ENCODE data around the gene FGFR3. TPM values are rescaled to one million over a fixed set of nuclear protein-coding genes. Genes with fewer than 3 reads are reported as not detected.
"Not testable (repeated sequence)": the region's sequence is repeated elsewhere in the genome, so short reads cannot be mapped to it uniquely, and the experiment has no call there.

FGFR3 gene
- polyA plus RNA-seq, 1 donor, result 87.6 TPM

DNA sequence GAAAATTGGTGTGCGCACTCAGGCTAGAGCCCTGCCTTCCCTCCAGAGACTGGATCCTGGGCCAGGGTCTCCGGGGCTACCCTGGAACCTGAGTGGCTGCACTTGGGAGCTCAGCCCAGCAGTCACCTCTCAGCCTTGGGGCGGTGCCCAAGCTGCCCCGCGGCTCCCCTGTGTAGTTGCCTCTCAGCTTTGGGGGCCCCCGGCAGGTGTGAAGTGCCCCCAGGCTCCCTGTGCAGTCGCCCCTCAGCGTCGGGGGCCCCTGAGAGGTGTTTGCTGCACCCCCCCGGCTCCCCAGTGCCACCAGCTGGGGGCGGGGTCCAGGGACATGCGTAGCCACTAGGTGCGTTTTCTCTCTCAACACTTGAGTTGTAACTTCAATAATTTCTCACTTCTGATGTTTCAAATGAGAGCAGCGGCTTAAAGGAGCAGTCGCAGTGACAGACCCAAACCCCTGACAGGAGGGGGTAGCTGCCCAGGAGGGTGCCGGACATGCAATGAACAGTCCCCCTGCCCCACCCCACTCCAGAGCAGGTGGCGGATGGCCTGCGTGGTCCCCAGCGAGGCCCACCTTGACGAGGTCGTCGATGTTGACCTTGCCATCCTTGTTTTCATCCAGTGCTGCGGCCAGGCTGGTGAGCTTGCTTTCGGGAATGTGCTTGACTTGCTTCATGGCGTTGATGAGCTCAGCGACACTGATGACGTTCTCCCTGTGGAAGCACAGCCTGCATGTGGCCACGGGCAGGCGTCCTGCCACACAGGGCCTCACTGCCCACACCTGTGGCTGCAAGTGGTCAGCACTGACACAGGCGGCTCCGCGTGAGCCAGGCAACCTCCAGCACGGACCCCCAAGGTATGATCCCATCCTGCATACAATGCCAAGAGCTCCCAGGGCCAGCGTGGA is 22.3 kb downstream of the FGFR3 start:
- DNase-seq, result no peak

DNA sequence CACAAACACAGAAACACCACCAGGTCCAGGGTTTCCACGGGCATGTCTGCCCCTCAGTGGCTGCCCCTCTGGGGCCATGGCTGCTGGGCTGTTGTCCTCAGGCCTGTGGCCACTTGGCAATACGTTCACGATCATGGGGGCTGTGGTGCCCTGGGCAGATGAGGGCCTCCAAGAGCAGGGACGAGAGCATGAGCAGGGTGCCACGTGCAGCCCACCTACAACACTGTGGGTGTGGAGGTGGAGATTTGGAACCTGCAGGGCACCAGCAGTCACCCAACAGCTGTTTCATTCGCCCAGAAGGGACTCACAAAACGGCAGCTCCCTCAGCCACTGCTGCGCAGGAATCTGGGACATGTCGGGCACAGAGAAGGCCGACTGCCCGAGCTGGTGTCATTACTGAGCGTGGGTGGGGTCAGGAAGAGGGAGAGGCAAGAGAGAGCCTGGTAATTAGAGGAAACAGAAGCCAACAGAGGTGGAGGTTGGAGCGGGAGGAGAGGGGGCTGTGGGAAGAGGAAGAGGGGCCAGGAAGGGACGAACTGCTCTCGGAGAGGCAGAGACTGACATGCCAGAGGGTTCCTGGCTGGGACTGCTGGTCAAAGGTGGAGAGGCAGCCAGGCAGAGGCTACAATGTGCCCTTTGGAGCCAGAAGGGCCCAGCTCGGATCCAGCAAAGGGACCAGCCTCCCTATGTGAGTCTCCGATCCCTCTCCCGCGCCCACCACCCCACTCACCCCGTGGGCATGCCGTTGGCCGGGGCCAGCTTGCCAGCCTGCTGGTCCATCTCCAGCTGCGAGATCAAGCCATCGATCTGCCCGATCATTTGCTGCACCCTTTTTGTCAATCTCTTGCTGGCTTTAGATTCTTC is 23.1 kb downstream of the FGFR3 start:
- no peak for DNase-seq

DNA sequence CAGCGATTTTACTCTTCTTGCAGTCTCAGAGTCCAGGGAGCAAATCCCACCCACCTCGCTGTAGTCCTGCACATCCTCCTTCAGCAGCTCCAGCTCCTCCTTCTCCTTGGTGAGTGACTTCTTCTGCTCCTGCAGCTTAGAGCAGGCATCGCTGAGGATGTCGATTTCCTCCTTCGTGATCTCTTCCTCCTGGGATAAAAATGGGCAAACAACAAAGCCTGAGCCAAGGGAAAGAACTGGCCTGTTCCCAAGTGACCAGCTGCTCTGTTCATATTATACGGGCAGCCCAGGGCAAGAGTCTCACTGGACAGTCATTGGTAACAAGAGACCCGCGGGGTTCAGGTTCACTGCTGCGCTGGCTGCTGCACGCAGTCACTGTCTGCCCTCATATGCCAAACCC is 26.2 kb downstream of the FGFR3 start:
- DNase-seq, result no peak

DNA sequence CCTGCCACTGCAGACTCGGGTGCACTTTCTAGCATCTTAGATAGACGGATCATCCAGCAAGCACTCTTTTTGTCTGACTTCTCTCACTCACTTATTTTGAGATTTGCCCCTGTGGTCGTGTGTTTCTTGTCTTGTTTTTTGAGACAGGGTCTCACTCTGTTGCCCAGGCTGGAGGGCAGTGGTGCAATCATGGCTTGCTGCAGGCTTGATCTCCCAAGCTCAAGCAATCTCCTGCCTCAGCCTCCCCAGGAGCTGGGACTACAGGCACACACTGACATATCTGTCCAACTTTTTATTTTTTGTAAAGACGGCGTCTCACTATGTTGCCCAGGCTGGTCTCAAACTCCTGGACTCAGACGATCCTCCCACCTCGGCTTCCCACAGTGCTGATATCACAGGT is 26.7 kb downstream of the FGFR3 start:
- no peak for DNase-seq

DNA sequence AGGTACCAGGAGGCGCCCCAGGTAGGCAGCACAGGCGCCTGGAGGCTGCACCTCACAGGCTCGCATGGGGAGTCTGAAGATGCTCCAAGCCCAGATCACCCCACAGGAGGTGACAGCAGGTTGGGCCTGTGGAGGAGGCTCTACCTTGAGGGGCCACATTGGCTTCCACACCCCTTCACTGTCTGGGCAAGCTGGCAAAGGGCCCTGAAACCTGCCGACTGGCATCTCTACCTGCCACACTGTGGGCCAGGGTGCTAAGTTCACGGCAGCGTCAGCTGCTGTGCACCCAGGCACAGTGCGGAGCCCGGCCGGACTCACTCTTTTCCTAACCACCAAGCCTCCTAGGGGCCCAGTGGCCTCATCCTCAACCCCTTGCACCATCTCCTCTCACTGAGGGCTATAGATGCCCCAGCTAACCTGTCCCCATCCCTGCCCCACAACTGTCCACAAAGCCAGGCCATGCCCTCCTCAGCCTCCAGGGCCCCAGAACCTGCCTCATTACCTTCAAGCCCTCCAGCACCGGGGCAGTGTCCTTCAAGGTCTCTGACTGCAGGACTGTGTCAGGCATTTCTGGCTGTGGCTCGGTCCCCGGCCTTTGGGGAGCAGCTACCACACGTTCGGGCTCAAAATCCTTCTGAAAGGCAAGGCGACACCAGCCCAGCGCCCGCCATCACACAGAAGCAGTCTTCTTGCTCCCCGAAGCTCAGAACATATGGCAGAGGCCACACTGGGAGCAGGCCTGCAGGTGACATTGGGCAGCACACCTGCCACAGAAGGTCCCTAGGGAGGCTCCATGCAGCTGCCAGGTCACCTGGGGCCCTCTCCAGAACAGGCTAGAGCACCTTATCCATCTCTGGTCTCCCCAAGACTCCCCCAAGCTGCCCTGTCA is 28.8 kb downstream of the FGFR3 start:
- no peak for DNase-seq

DNA sequence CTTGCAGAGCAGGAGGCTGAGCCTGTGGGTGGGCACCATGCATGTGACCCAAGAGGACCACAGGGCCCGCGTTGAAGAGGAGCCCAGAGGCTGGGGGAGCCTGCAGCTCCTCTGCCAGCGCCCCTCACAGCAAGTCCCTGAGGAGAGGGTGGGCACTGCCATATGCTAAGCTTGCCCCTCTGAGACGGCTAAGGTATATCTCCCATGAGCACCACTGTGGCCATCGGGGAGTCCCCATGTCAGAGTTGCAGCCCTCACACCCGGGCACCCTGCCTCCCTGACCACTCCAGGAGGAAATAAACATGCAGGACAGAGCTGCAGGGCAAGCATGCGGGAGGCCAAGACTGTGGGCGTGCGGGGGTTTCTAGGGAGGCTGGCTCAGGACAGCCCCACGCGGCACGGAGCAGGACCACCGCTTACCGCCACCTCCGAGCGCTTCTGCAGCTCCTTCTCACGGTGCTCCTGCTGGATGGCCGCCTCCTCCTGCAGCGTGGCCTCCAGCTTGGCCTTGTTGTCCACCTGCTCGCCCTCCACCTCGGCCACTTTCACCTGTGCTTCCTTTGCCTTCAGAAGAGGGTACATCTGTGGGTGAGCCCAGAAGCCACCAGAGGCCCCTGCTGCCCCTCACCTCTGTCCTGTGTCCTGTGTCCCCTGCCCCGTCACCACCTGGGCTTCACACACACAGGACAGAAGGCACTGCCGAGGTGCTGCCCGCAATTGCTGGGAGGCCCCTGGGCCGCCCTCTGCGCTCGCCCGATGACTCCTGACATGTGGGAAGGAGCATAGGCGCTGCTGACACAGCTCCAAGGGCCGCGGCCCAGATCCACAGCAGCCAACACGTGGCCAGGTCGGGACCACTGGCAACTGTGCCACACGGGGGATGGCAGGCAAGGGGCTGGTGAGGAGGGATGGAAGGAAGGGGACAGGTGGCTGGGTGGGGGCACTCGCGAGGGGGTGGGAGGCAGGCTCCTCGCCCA is 29.8 kb downstream of the FGFR3 start:
- no peak for DNase-seq

DNA sequence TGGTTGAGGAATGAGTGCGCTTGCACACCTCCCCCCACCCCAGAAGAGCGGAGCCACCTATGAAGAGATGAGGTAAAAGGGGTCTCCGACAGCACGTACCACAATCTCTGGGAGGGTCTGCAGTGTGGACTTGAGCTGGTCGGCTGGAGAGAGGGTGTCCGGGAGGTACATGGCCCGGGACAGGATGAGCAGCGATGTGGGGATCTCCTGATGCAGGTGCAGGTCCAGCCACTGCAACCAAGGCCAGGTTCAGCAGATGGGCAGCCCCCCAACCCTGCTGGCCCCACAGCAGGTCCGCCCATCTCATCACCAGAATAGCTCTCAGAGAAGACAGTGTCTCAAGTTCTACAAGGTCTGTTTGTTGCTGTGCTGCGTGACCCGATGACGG is 30.4 kb downstream of the FGFR3 start:
- no peak for DNase-seq

DNA sequence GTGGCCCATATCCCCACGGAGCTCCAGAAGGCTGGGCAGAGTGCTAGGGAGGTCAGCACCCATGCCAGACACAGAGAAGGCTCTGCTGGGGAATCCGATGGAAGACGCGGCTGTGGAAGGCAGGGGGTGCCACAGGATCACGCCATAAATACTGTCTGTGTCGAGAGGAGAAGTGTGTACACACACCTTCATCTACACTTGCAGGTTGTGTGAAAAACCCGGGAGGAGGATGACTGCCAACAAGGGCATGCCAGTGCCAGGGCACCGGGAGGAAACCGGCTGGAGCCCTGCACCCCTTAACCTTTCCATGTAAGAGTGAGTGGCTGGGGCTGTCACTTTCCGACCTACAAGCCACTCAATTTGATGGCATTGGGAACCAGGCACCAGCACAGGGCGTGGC is 31.7 kb downstream of the FGFR3 start:
- no peak for DNase-seq

DNA sequence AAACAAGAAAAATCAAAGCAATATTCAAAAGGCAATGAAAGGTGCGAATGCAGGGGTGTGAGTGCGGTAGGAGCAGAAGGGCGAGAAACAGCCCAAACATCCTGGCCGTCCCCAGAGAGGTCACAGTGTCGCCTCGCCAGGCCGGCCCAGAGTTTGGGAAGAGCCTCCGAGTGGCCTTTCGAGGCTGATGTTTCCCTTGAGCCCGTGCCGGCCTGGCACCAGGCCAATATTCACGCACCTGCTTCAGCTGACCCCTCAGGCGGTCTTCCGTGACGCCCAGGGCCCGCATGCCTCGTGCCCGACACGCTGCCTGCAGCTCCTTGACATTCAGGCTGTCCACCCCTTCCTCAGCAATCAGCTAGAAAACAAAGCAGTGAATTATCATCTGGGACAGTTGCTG is 32.2 kb downstream of the FGFR3 start:
- DNase-seq, result no peak

DNA sequence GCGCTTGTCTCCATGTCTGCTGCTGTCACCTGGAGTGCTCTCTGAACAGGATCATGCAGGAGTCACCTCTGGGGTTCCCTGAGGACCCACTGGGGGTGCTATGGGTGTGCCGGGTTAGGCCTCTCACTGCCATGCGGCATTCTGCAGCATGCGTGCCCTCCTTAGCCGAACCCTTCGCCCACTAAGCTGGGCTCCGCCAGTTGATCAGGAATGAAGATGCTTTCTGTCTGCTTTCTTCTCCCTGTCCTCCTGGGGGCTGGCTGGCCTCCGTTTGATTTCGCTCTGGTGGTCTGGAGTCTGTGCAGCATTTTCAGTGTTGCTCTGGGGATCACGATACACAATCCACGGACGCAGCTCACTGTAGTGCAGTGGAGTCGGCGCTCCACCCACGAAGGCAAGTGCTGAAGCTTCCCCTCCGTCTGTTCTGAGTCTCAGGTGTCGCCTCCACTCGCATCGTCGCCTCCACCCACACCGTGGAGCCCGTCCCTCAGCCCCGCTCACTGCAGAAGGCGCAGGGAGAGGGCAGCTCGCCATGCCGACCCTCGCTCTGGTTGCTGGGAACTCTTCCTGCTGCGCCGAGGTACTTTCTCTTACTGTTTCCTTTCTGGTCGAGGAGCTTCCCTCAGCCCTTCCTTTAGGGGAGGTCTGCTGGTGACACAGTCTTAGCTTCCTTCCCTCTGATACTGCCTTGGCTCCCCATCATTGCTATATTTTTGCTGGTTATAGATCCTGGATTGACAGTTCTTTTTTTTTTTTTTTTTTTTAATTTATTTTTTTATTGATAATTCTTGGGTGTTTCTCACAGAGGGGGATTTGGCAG is 33.6 kb downstream of the FGFR3 start:
- DNase-seq, result no peak

DNA sequence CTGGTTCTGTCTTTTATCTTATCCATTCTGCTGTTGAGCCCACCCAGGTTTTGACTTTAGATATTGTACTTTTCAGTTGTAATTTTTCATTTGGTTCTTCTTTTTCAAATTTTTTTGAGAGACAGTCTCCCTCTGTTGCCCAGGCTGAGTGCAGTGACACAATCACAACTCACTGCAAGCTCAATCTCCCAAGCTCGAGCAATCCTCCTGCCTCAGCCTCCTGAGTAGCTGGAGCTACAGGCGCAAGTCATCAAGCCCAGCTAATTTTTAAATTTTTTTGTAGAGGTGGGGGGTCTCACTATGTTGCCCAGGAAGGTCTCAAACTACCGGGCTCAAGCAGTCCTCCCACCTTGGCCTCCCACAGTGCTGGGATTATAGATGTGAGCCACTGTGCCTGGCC is 37.1 kb downstream of the FGFR3 start:
- no peak for DNase-seq

DNA sequence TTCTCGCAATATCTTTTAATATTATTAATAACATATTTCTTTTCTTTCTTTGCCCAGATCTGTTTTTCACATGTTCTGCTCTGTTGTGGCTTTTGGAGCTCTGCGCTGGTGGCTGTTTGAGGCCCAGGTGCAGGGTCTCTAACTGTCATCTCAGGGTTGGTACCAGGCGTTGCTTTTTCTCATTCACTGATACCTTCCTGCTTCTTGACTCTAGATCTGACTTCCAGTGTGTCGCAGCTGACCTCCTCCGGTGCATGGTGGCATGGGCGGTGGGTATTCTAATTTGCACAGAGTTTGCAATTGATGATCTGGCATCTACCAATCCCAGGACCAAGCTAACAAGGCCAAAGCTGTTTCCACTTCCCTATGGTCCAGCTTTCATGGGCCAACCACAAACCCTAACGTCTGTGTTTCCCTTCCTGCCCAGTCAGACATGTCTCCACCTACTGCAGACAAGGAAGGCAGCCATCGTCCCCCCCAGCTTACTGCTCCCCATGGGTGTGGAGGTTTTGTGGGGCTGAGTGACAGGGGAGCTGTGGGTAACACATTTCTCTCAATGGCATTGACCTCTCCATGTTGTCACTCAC is 37.6 kb downstream of the FGFR3 start:
- DNase-seq, result no peak

DNA sequence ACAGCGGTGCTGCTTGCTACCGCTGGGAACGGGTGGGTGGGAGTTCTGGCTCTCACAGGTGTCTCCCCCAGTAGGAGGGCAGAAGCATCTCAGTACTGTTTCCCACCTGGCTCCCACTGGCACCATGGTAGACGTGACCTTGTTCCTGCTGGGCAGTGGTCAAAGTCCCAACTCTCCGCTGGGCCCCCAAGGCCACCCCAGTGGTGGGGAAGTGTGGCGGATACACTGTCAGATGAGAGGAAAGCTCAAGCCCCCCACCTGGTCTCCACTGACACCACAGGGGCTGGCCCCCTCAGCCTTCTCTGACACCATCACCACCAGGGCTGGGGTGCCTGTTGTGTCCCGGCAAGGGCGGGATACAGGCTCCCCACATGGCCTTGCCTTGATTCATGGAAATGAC is 38.2 kb downstream of the FGFR3 start:
- no peak for DNase-seq

DNA sequence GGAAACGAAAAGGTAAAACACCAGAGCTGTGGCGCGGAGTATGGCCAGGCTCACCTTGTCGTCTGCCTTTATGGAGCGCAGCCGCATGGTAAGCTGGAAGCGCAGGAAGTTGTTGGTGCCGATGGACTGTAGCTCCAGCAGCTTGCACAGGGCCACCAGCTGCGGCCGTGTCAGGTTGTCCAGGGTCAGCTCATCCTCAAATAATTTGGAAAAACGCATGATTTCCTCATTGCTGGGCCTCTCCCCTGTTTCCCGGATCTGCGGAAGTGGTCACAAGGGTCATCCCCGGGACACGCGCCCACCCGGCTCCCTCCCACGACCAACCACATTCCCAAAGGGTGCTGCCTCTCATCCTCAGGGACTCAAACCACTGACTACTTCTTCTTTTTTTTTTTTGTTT is 39.6 kb downstream of the FGFR3 start:
- DNase-seq, result no peak

DNA sequence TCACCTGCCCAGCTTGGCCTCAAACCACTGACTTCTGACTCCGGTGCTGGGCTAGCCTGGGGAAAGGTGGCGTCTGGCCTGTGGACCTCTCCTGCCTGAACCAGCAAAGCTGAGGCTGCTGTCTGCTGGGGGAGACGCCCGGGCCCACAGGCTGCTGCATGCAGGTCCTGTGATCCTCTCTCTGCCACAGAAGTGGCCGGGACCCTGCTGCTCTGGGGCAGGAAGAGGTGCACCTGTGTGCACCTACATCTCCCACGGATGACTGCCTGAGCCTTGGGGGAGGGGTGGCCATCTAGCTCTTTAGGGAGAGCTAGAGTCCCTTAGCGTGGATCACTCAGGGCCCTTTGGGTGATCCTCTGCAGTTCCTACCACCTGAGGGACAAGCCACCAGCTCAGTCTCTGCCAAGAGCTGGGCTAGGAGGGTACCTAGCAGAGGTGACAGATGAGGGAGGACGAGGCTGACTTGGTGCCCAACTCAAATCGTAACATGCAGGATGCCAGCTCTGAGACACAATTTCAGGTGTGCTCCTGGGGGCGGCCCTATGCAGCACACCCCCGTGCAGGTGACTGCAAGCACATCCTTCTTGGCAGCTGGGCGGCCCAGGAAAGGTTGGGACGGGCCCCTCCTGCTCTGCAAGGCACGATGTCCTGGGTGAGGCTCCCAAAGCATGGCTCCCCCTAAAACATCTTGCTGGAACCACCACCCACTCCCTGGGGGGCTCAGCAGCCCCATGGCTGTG is 40.4 kb downstream of the FGFR3 start:
- no peak for DNase-seq

DNA sequence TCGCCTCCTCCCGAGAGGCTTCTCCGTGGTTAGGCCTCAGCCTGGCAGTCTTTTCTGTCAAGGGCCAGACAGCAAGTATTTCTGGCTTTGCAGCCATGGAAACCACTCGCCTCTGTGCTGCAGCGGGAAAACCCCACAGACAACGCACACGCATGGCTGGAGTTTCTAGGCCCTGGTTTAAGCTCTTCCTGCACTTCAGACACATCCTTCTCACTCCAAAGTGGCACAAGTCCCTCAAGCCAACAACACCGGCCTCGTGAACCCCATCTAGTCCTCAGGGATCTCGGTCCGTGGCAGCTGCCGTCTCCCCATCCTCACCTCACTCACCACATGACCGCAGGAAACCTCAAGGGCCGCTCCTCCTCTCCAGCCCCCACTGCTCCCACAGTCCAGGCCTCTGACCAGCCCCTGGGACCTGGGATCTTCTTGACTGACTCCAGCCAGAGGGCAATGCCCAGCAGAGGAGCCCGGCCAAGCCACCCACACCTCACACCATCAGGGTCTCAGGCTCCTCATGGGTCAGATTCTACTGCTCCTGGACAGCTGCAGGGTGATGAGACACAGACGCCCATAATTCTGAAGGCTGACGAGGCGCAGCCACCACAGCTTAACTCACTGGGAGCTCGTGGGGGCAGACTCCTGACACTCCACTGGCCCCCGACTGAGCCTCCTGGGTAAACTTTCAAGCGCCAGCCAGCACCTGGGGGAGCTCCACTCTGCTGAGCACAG is 41.1 kb downstream of the FGFR3 start:
- DNase-seq, result peak; percentile 27

DNA sequence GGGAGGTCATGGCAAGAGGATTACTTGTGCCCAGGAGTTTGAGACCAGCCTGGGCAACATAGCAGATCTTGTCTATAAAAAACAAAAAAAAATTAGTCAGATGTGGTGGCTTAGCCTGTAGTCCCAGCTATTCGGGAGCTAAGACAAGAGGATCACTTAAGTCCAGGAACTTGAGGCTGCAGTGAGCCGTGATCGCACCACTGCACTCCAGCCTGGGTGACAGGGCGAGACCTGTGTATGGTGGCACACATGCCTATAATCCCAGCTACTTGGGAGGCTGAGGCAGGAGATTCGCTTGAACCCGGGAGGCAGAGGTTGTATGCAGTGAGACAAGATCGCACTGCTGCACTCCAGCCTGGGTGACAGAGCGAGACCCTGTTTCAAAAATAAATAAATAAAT is 42.7 kb downstream of the FGFR3 start:
- DNase-seq, result not testable (repeated sequence)

DNA sequence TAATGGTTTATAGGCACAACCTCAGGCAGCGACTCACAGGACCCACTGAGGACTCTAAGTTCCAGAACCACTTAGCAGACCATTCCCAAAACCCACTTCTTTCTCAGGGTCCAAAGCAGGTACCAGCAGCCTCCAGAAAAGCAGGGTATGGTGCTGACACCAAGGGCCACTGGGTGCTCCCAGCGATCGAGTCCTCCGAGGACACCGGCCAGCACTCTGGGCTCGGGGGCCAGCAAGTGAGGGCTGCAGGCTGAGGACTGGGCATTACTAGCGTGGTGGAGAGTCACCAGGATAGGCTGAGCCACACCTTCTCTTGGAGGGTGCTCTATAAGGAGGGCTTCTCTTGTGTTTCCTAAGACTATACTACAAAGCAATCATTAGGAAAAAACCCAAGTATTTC is 43.6 kb downstream of the FGFR3 start:
- no peak for DNase-seq
